ENCODE measurements around the gene POC1B.

DNA sequence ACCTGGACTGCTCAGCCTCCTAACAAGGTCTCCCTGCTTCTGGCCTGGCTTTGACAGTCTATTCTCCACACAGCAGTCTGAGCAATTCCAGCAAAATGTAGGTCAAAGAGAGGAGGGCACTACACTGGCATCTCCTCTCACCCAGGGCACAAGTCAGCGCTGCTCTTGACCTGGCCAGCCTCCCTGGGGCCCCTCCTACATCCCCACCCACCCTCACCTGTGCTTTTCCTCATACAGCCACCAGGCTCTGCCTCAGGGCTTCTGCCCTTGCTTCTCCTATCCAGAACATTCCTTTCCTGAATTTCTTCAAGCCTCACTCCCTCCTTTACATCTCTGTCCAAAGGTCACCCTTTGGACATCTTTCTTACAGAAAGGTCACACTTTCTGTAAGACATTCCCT is 34.9 kb downstream of the POC1B start:
- TF ChIP-seq, protein P1, sequence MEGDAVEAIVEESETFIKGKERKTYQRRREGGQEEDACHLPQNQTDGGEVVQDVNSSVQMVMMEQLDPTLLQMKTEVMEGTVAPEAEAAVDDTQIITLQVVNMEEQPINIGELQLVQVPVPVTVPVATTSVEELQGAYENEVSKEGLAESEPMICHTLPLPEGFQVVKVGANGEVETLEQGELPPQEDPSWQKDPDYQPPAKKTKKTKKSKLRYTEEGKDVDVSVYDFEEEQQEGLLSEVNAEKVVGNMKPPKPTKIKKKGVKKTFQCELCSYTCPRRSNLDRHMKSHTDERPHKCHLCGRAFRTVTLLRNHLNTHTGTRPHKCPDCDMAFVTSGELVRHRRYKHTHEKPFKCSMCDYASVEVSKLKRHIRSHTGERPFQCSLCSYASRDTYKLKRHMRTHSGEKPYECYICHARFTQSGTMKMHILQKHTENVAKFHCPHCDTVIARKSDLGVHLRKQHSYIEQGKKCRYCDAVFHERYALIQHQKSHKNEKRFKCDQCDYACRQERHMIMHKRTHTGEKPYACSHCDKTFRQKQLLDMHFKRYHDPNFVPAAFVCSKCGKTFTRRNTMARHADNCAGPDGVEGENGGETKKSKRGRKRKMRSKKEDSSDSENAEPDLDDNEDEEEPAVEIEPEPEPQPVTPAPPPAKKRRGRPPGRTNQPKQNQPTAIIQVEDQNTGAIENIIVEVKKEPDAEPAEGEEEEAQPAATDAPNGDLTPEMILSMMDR (IDR thresholded peaks at IDR 0.05) = no peak
- TF ChIP-seq POLR2A (IDR thresholded peaks at IDR 0.05) = no peak

Measured in body of pancreas (tissue), 4 donors.